ENCODE results near the gene TOP2A. TPM values are rescaled to one million over a fixed set of nuclear protein-coding genes. Genes with fewer than 3 reads are reported as not detected.
A peak's percentile ranks its signal among the peaks of the same experiment; 100 is the strongest.

TOP2A gene
- total and polyA plus RNA-seq, 9 of the 15 experiments (the other 6 are each of a cell fraction or from before 2014, with no cell fraction given) = 133 to 347 (median 259) TPM

DNA sequence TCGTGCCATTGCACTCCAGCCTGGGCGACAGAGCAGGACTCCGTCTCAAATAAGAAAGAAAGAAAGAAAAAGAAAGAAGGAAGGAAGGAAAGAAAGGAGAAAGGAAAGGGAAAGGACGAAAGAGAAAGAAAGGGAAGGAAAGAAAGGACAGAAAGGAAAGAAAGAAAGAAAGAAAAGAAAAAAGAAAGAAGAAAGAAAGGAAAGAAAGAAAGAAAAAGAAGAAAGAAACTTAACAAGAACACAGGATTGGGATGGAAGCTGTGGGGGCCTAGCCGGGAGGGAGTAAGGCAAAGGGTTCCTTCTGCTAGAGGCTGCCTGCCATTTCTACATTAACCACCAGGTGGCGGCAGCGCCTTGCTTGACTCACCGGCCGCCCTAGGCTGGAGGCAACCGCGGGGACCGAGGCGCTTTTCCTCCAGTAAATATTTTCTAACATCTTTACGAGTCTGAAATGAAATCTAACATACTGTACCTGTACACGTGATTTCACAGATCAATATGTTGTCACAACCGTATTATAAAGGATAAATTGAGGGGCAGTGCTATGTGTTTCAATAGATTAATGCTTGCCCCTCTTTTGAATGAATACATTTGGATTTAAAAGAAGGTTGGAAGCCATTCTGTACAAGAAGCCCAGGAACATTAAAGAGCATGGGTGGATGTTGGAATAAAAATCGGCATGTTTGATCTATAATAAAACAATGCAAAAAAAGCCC lies 59.2 kb downstream of the TOP2A start (continued):
- TF ChIP-seq, protein P1, sequence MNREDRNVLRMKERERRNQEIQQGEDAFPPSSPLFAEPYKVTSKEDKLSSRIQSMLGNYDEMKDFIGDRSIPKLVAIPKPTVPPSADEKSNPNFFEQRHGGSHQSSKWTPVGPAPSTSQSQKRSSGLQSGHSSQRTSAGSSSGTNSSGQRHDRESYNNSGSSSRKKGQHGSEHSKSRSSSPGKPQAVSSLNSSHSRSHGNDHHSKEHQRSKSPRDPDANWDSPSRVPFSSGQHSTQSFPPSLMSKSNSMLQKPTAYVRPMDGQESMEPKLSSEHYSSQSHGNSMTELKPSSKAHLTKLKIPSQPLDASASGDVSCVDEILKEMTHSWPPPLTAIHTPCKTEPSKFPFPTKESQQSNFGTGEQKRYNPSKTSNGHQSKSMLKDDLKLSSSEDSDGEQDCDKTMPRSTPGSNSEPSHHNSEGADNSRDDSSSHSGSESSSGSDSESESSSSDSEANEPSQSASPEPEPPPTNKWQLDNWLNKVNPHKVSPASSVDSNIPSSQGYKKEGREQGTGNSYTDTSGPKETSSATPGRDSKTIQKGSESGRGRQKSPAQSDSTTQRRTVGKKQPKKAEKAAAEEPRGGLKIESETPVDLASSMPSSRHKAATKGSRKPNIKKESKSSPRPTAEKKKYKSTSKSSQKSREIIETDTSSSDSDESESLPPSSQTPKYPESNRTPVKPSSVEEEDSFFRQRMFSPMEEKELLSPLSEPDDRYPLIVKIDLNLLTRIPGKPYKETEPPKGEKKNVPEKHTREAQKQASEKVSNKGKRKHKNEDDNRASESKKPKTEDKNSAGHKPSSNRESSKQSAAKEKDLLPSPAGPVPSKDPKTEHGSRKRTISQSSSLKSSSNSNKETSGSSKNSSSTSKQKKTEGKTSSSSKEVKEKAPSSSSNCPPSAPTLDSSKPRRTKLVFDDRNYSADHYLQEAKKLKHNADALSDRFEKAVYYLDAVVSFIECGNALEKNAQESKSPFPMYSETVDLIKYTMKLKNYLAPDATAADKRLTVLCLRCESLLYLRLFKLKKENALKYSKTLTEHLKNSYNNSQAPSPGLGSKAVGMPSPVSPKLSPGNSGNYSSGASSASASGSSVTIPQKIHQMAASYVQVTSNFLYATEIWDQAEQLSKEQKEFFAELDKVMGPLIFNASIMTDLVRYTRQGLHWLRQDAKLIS (CRISPR knock-in tag; IDR thresholded peaks at IDR 0.05) = no peak
- TF ChIP-seq ZNF764 (CRISPR knock-in tag; IDR thresholded peaks at IDR 0.05; ENCODE audit: low read depth) (no peak), CTBP1 (IDR thresholded peaks at IDR 0.05; ENCODE audit: borderline replicate concordance) (no peak), GTF2E2 (tag; IDR thresholded peaks at IDR 0.05) (no peak), CSDE1 (IDR thresholded peaks at IDR 0.05) (peak in 1 of 2 experiments; percentile 84; a peak in 1 of 4 replicates), HMG20B (CRISPR knock-in tag; IDR thresholded peaks at IDR 0.05) (no peak), ZNF584 (CRISPR knock-in tag; IDR thresholded peaks at IDR 0.05; ENCODE audit: low read depth) (no peak), KAT8 (IDR thresholded peaks at IDR 0.05; ENCODE audit: low read depth) (no peak), ZNF124 (CRISPR knock-in tag; IDR thresholded peaks at IDR 0.05) (no peak), OTX1 (CRISPR knock-in tag; IDR thresholded peaks at IDR 0.05) (peak; percentile 80; the same call in 1 of the 2 replicates), ARNT (IDR thresholded peaks at IDR 0.05) (peak in 1 of 2 experiments; percentile 60; a peak in 2 of 4 replicates), RUNX1 (IDR thresholded peaks at IDR 0.05; ENCODE audit: low read depth) (no peak), DACH1 (IDR thresholded peaks at IDR 0.05; ENCODE audit: partially characterized antibody) (no peak), PHF21A (IDR thresholded peaks at IDR 0.05; ENCODE audit: borderline replicate concordance, low read depth) (peak; percentile 10; the same call in 1 of the 2 replicates), EZH2 (IDR thresholded peaks at IDR 0.05; ENCODE audit: borderline replicate concordance, low read depth, low read length) (no peak), NELFE (IDR thresholded peaks at IDR 0.05; ENCODE audit: insufficient read depth, insufficient read length) (no peak), TCF3 (CRISPR knock-in tag; IDR thresholded peaks at IDR 0.05) (no peak), U2AF2 (optimal IDR thresholded peaks at IDR 0.05; ENCODE audit: low read depth, low read length) (no peak), SMARCC2 (IDR thresholded peaks at IDR 0.05; ENCODE audit: low read depth) (no peak)
- TF ChIP-seq, protein P2, sequence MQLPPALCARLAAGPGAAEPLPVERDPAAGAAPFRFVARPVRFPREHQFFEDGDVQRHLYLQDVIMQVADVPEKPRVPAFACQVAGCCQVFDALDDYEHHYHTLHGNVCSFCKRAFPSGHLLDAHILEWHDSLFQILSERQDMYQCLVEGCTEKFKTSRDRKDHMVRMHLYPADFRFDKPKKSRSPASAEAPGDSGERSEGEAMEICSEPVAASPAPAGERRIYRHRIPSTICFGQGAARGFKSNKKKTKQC (CRISPR knock-in tag; IDR thresholded peaks at IDR 0.05) = no peak
- TF ChIP-seq, protein P3, sequence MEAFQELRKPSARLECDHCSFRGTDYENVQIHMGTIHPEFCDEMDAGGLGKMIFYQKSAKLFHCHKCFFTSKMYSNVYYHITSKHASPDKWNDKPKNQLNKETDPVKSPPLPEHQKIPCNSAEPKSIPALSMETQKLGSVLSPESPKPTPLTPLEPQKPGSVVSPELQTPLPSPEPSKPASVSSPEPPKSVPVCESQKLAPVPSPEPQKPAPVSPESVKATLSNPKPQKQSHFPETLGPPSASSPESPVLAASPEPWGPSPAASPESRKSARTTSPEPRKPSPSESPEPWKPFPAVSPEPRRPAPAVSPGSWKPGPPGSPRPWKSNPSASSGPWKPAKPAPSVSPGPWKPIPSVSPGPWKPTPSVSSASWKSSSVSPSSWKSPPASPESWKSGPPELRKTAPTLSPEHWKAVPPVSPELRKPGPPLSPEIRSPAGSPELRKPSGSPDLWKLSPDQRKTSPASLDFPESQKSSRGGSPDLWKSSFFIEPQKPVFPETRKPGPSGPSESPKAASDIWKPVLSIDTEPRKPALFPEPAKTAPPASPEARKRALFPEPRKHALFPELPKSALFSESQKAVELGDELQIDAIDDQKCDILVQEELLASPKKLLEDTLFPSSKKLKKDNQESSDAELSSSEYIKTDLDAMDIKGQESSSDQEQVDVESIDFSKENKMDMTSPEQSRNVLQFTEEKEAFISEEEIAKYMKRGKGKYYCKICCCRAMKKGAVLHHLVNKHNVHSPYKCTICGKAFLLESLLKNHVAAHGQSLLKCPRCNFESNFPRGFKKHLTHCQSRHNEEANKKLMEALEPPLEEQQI (IDR thresholded peaks at IDR 0.05) = no peak
- TF ChIP-seq, protein P4, sequence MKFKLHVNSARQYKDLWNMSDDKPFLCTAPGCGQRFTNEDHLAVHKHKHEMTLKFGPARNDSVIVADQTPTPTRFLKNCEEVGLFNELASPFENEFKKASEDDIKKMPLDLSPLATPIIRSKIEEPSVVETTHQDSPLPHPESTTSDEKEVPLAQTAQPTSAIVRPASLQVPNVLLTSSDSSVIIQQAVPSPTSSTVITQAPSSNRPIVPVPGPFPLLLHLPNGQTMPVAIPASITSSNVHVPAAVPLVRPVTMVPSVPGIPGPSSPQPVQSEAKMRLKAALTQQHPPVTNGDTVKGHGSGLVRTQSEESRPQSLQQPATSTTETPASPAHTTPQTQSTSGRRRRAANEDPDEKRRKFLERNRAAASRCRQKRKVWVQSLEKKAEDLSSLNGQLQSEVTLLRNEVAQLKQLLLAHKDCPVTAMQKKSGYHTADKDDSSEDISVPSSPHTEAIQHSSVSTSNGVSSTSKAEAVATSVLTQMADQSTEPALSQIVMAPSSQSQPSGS (CRISPR knock-in tag; IDR thresholded peaks at IDR 0.05) = no peak
